ENCODE data around the gene RALY. TPM values are rescaled to one million over a fixed set of nuclear protein-coding genes. Genes with fewer than 3 reads are reported as not detected.

The RALY gene
- polyA plus RNA-seq, 2 of the 4 experiments (the other 2 are of a cell fraction), result 63.4 to 102 TPM

GRCh38 chr20:33983371-33983770 is 10.3 kb upstream of the RALY start:
- whole genome bisulfite sequencing (ENCODE audit: missing lambda C conversion rate), result 57% methylated on average over 5 of the region's 5 CpGs
- ChIA-PET POLR2A (interaction anchor here (0.7 kb wide), 1 partner anchor 959 kb away, joined by 3 read pairs; no protein-coding TSS in a partner anchor), CTCF (interaction anchor here (0.9 to 1.2 kb wide), 2 partner anchors 20 to 67 kb away, joined by 3 read pairs; no protein-coding TSS in a partner anchor)
- Histone ChIP-seq H3K4me2 (no peak overlapping the region), H3K4me1 (no peaks in the 10 kb centered on the region), H3K27ac (no peak overlapping the region), H3K4me3 (no peak overlapping the region), H3K9me3 (no peaks in the 10 kb centered on the region)
- no peak for DNase-seq (ENCODE audit: low read depth in 1 of 2, low spot score in 1 of 2)
- ATAC-seq, result no peak
- TF ChIP-seq, protein P1, sequence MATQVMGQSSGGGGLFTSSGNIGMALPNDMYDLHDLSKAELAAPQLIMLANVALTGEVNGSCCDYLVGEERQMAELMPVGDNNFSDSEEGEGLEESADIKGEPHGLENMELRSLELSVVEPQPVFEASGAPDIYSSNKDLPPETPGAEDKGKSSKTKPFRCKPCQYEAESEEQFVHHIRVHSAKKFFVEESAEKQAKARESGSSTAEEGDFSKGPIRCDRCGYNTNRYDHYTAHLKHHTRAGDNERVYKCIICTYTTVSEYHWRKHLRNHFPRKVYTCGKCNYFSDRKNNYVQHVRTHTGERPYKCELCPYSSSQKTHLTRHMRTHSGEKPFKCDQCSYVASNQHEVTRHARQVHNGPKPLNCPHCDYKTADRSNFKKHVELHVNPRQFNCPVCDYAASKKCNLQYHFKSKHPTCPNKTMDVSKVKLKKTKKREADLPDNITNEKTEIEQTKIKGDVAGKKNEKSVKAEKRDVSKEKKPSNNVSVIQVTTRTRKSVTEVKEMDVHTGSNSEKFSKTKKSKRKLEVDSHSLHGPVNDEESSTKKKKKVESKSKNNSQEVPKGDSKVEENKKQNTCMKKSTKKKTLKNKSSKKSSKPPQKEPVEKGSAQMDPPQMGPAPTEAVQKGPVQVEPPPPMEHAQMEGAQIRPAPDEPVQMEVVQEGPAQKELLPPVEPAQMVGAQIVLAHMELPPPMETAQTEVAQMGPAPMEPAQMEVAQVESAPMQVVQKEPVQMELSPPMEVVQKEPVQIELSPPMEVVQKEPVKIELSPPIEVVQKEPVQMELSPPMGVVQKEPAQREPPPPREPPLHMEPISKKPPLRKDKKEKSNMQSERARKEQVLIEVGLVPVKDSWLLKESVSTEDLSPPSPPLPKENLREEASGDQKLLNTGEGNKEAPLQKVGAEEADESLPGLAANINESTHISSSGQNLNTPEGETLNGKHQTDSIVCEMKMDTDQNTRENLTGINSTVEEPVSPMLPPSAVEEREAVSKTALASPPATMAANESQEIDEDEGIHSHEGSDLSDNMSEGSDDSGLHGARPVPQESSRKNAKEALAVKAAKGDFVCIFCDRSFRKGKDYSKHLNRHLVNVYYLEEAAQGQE (IDR thresholded peaks at IDR 0.05), result no peak
- no peak for TF ChIP-seq ELK1 (IDR thresholded peaks at IDR 0.05; ENCODE audit: low read depth, low read length)
- TF ChIP-seq SMC3 (IDR thresholded peaks at IDR 0.05), result no peak
- TF ChIP-seq JUNB (IDR thresholded peaks at IDR 0.05), result no peak
- no peak for TF ChIP-seq HOXB5 (CRISPR knock-in tag; IDR thresholded peaks at IDR 0.05)
- TF ChIP-seq, protein P2, sequence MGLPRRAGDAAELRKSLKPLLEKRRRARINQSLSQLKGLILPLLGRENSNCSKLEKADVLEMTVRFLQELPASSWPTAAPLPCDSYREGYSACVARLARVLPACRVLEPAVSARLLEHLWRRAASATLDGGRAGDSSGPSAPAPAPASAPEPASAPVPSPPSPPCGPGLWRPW (IDR thresholded peaks at IDR 0.05), result no peak
- TF ChIP-seq, protein P3, sequence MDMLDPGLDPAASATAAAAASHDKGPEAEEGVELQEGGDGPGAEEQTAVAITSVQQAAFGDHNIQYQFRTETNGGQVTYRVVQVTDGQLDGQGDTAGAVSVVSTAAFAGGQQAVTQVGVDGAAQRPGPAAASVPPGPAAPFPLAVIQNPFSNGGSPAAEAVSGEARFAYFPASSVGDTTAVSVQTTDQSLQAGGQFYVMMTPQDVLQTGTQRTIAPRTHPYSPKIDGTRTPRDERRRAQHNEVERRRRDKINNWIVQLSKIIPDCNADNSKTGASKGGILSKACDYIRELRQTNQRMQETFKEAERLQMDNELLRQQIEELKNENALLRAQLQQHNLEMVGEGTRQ (IDR thresholded peaks at IDR 0.05), result no peak
- no peak for TF ChIP-seq ZNF302 (CRISPR knock-in tag; IDR thresholded peaks at IDR 0.05)
- TF ChIP-seq, protein P4, sequence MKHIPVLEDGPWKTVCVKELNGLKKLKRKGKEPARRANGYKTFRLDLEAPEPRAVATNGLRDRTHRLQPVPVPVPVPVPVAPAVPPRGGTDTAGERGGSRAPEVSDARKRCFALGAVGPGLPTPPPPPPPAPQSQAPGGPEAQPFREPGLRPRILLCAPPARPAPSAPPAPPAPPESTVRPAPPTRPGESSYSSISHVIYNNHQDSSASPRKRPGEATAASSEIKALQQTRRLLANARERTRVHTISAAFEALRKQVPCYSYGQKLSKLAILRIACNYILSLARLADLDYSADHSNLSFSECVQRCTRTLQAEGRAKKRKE (CRISPR knock-in tag; IDR thresholded peaks at IDR 0.05; ENCODE audit: low read depth), result no peak
- no peak for TF ChIP-seq MAZ (IDR thresholded peaks at IDR 0.05; ENCODE audit: borderline replicate concordance, low read depth, low read length)
- TF ChIP-seq RNF2 (IDR thresholded peaks at IDR 0.05; ENCODE audit: borderline replicate concordance, low read depth), result no peak
- no peak for TF ChIP-seq EP300 (IDR thresholded peaks at IDR 0.05)
- no peak for TF ChIP-seq HEYL (CRISPR knock-in tag; IDR thresholded peaks at IDR 0.05)
- no peak for FAIRE-seq

- POLR2A ChIA-PET, result no interaction called here
- Histone ChIP-seq H3K4me2 (no peak overlapping the region), H3K9me3 (no peaks in the 10 kb centered on the region), H3K27ac (no peak overlapping the region), H3K4me3 (no peak overlapping the region), H3K4me1 (no peaks in the 10 kb centered on the region)
- CTCF ChIA-PET, result interaction anchor here (1.2 kb wide), 1 partner anchor 252 kb away, joined by 3 read pairs; the partner anchor contains the start of gene ZNF341
- DNase-seq (ENCODE audit: low read depth in 1 of 2, low spot score in 1 of 2), result no peak
- WGBS (ENCODE audit: missing lambda C conversion rate), result 61% methylated on average over 7 of the region's 7 CpGs
- TF ChIP-seq JUNB (IDR thresholded peaks at IDR 0.05) (no peak), ZSCAN20 (CRISPR knock-in tag; IDR thresholded peaks at IDR 0.05) (no peak), BHLHE40 (IDR thresholded peaks at IDR 0.05; ENCODE audit: low read depth, low read length) (no peak), NPAS2 (CRISPR knock-in tag; IDR thresholded peaks at IDR 0.05; ENCODE audit: borderline replicate concordance) (no peak), KDM1A (IDR thresholded peaks at IDR 0.05; ENCODE audit: low read depth) (no peak), KDM5A (IDR thresholded peaks at IDR 0.05) (no peak), GATA3 (IDR thresholded peaks at IDR 0.05; ENCODE audit: borderline replicate concordance) (no peak), MAZ (IDR thresholded peaks at IDR 0.05; ENCODE audit: borderline replicate concordance, low read depth, low read length) (no peak), ZNF302 (CRISPR knock-in tag; IDR thresholded peaks at IDR 0.05) (no peak)
- TF ChIP-seq, protein P5, sequence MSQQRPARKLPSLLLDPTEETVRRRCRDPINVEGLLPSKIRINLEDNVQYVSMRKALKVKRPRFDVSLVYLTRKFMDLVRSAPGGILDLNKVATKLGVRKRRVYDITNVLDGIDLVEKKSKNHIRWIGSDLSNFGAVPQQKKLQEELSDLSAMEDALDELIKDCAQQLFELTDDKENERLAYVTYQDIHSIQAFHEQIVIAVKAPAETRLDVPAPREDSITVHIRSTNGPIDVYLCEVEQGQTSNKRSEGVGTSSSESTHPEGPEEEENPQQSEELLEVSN (IDR thresholded peaks at IDR 0.05; ENCODE audit: borderline replicate concordance, low read depth), result no peak
- TF ChIP-seq, protein P6, sequence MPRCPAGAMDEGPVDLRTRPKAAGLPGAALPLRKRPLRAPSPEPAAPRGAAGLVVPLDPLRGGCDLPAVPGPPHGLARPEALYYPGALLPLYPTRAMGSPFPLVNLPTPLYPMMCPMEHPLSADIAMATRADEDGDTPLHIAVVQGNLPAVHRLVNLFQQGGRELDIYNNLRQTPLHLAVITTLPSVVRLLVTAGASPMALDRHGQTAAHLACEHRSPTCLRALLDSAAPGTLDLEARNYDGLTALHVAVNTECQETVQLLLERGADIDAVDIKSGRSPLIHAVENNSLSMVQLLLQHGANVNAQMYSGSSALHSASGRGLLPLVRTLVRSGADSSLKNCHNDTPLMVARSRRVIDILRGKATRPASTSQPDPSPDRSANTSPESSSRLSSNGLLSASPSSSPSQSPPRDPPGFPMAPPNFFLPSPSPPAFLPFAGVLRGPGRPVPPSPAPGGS (IDR thresholded peaks at IDR 0.05), result no peak
- TF ChIP-seq, protein P7, sequence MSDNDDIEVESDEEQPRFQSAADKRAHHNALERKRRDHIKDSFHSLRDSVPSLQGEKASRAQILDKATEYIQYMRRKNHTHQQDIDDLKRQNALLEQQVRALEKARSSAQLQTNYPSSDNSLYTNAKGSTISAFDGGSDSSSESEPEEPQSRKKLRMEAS (IDR thresholded peaks at IDR 0.05), result no peak
- TF ChIP-seq, protein P8, sequence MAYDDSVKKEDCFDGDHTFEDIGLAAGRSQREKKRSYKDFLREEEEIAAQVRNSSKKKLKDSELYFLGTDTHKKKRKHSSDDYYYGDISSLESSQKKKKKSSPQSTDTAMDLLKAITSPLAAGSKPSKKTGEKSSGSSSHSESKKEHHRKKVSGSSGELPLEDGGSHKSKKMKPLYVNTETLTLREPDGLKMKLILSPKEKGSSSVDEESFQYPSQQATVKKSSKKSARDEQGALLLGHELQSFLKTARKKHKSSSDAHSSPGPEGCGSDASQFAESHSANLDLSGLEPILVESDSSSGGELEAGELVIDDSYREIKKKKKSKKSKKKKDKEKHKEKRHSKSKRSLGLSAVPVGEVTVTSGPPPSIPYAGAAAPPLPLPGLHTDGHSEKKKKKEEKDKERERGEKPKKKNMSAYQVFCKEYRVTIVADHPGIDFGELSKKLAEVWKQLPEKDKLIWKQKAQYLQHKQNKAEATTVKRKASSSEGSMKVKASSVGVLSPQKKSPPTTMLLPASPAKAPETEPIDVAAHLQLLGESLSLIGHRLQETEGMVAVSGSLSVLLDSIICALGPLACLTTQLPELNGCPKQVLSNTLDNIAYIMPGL (CRISPR knock-in tag; IDR thresholded peaks at IDR 0.05; ENCODE audit: borderline replicate concordance), result no peak
- no peak for ATAC-seq
- no peak for FAIRE-seq
Measured at GRCh38 chr20:33984182-33984719, 9.5 kb upstream of the RALY start.
